NCI-H2029 treated with DMSO at 0.1 percent for 48 hours (cell line): ENCODE results near the gene NUDC.
"Not testable (repeated sequence)": the region's sequence is repeated elsewhere in the genome, so short reads cannot be mapped to it uniquely, and the experiment has no call there.

Experiments used
- DNase-seq: peaks from one replicate; lab custom pipeline; 2025; lab: John Stamatoyannopoulos, UW

Gene NUDC

GRCh38 chr1:26989403-26990109 is 68.0 kb downstream of the NUDC start:
- DNase-seq = not testable (repeated sequence)

- DNase-seq = no peak
Measured at GRCh38 chr1:26991310-26992116, 70.0 kb downstream of the NUDC start.

GRCh38 chr1:26993237-26994019 is 71.9 kb downstream of the NUDC start, which contains the start of gene TRNP1:
Gene TRNP1, plus strand, starts transcription at chr1:26993692. Its CDS starts 95 bp downstream, at chr1:26993787.
- DNase-seq = no peak

- no peak for DNase-seq
Measured at GRCh38 chr1:26994020-26994786, 72.7 kb downstream of the NUDC start.

GRCh38 chr1:26994787-26995517 is 73.4 kb downstream of the NUDC start:
- DNase-seq = no peak

- DNase-seq = no peak
Measured at GRCh38 chr1:26996024-26996423, 74.5 kb downstream of the NUDC start.
